ENCODE measurements around the gene RFNG. TPM values are rescaled to one million over a fixed set of nuclear protein-coding genes. Genes with fewer than 3 reads are reported as not detected.

RFNG gene
- total RNA-seq, 2 experiments from 2014 or later: 16.7 to 18.3 TPM

- CTCF ChIA-PET: interaction anchor here (1.7 kb wide), 1 partner anchor 55 kb away, joined by 4 read pairs; no protein-coding TSS in a partner anchor
Measured at GRCh38 chr17:82014432-82014831, 37.2 kb downstream of the RFNG start.

GRCh38 chr17:82013772-82014321 is 37.8 kb downstream of the RFNG start:
- ChIA-PET CTCF (interaction anchor here (1.7 kb wide), 1 partner anchor 54 kb away, joined by 4 read pairs; no protein-coding TSS in a partner anchor), POLR2A (no interaction called here)

More at GRCh38 chr17:82014432-82014831, 37.2 kb downstream of the RFNG start:
- POLR2A ChIA-PET: no interaction called here

GRCh38 chr17:82013341-82013740 is 38.3 kb downstream of the RFNG start:
- ChIA-PET CTCF (interaction anchor here (1.7 kb wide), 1 partner anchor 54 kb away, joined by 4 read pairs; no protein-coding TSS in a partner anchor), POLR2A (no interaction called here)

GRCh38 chr17:82012640-82013295 is 38.8 kb downstream of the RFNG start:
- POLR2A ChIA-PET: no interaction called here
- CTCF ChIA-PET: interaction anchor here (1.7 kb wide), 1 partner anchor 53 kb away, joined by 4 read pairs; no protein-coding TSS in a partner anchor

GRCh38 chr17:82012261-82012639 is 39.4 kb downstream of the RFNG start:
- ChIA-PET CTCF (no interaction called here), POLR2A (no interaction called here)

GRCh38 chr17:82011617-82012187 is 39.9 kb downstream of the RFNG start:
- POLR2A ChIA-PET: no interaction called here
- CTCF ChIA-PET: no interaction called here

- CTCF ChIA-PET: interaction anchor here (1.8 to 2.1 kb wide), 2 partner anchors 9 to 51 kb away, joined by 7 to 8 read pairs; no protein-coding TSS in a partner anchor
- POLR2A ChIA-PET: no interaction called here
Measured at GRCh38 chr17:82010575-82011525, 40.8 kb downstream of the RFNG start.

- ChIA-PET POLR2A (no interaction called here), CTCF (interaction anchor here (0.6 to 2.1 kb wide), 5 partner anchors 11 to 183 kb away, joined by 3 to 8 read pairs (median 5); partner anchors contain the start of genes CENPX and LRRC45)
Measured at GRCh38 chr17:82009413-82009812, 42.2 kb downstream of the RFNG start.

- CTCF ChIA-PET: interaction anchor here (1.0 to 2.1 kb wide), 3 partner anchors 11 to 14 kb away, joined by 3 to 8 read pairs (median 3); partner anchors contain the start of genes CENPX and LRRC45
- POLR2A ChIA-PET: no interaction called here
Measured at GRCh38 chr17:82008941-82009405, 42.6 kb downstream of the RFNG start.

- ChIA-PET POLR2A (no interaction called here), CTCF (interaction anchor here (1.6 to 2.1 kb wide), 2 partner anchors 12 to 14 kb away, joined by 3 to 8 read pairs; partner anchors contain the start of genes CENPX and LRRC45)
Measured at GRCh38 chr17:82008258-82008940, 43.2 kb downstream of the RFNG start.

- POLR2A ChIA-PET: no interaction called here
- CTCF ChIA-PET: interaction anchor here (1.6 kb wide), 1 partner anchor 15 kb away, joined by 3 read pairs; the partner anchor contains the start of genes CENPX and LRRC45
Measured at GRCh38 chr17:82007495-82008257, 43.9 kb downstream of the RFNG start.

GRCh38 chr17:82007228-82007494 is 44.5 kb downstream of the RFNG start:
- ChIA-PET POLR2A (no interaction called here), CTCF (no interaction called here)

- POLR2A ChIA-PET: no interaction called here
- CTCF ChIA-PET: no interaction called here
Measured at GRCh38 chr17:82006468-82007227, 45.0 kb downstream of the RFNG start.

GRCh38 chr17:82005701-82006348 is 45.8 kb downstream of the RFNG start:
- POLR2A ChIA-PET: no interaction called here
- CTCF ChIA-PET: no interaction called here

GRCh38 chr17:82004517-82005455 is 46.8 kb downstream of the RFNG start:
- ChIA-PET POLR2A (interaction anchor here (0.7 kb wide), 1 partner anchor 18 kb away, joined by 3 read pairs; the partner anchor contains the start of genes CENPX and LRRC45), CTCF (interaction anchor here (1.0 kb wide), 1 partner anchor 44 kb away, joined by 4 read pairs; no protein-coding TSS in a partner anchor)

Measured in activated CD8-positive, alpha-beta memory T cell treated with anti-CD3 and anti-CD28 coated beads for 36 hours (primary cell).